HUES48 (cell line): ENCODE measurements around the gene ADGRD1.

Source experiments
- H3K27ac ChIP-seq: one replicate; pipeline ENCODE4 v1.7.0; 2013; ENCODE audit warnings: low read depth, low read length, inconsistent platforms
- H3K27me3 ChIP-seq: 2 replicates; pipeline ENCODE4 v1.6.1; 2013; ENCODE audit warnings: mild to moderate bottlenecking, low read length; ENCODE audit not compliant: control insufficient read depth, insufficient read depth
- H3K36me3 ChIP-seq: 2 replicates; pipeline ENCODE4 v1.6.1; 2013; ENCODE audit warnings: low read length; ENCODE audit not compliant: control insufficient read depth, insufficient read depth
- H3K4me1 ChIP-seq: 2 replicates; pipeline ENCODE4 v1.6.1; 2013; ENCODE audit warnings: mild to moderate bottlenecking, low read length; ENCODE audit not compliant: control insufficient read depth, insufficient read depth
- H3K4me3 ChIP-seq: 2 replicates; pipeline ENCODE4 v1.5.1; 2013; ENCODE audit warnings: mild to moderate bottlenecking, low read depth, low read length
- H3K9ac ChIP-seq: 2 replicates; pipeline ENCODE4 v1.6.1; 2013; ENCODE audit warnings: mild to moderate bottlenecking, low read depth, low read length, moderate library complexity
- H3K9me3 ChIP-seq: 2 replicates; pipeline ENCODE4 v1.6.1; 2013; ENCODE audit warnings: low read length; ENCODE audit not compliant: control insufficient read depth, insufficient read depth

Gene ADGRD1

GRCh38 chr12:131104463-131105350 is 151.0 kb downstream of the ADGRD1 start:
- H3K4me1 ChIP-seq: no peaks in the 10 kb centered on the region
- H3K4me3 ChIP-seq: no peak overlapping the region
- no peak overlapping the region for H3K9ac ChIP-seq
- no peaks in the 10 kb centered on the region for H3K36me3 ChIP-seq
- no peaks in the 10 kb centered on the region for H3K9me3 ChIP-seq
- no peak overlapping the region for H3K27ac ChIP-seq
- H3K27me3 ChIP-seq: no peaks in the 10 kb centered on the region

- H3K27ac ChIP-seq: no peak overlapping the region
- no peaks in the 10 kb centered on the region for H3K27me3 ChIP-seq
- H3K9ac ChIP-seq: no peak overlapping the region
- no peak overlapping the region for H3K4me3 ChIP-seq
- no peaks in the 10 kb centered on the region for H3K36me3 ChIP-seq
- no peaks in the 10 kb centered on the region for H3K9me3 ChIP-seq
- no peaks in the 10 kb centered on the region for H3K4me1 ChIP-seq
Measured at GRCh38 chr12:131105351-131105735, 151.6 kb downstream of the ADGRD1 start.

- Histone ChIP-seq H3K36me3 (no peaks in the 10 kb centered on the region), H3K4me1 (no peaks in the 10 kb centered on the region), H3K9me3 (no peaks in the 10 kb centered on the region), H3K4me3 (no peak overlapping the region), H3K27me3 (no peaks in the 10 kb centered on the region), H3K27ac (no peak overlapping the region), H3K9ac (no peak overlapping the region)
Measured at GRCh38 chr12:131105736-131106348, 152.1 kb downstream of the ADGRD1 start.

- no peaks in the 10 kb centered on the region for H3K4me1 ChIP-seq
Measured at GRCh38 chr12:131106349-131106941, 152.7 kb downstream of the ADGRD1 start.

GRCh38 chr12:131108177-131108955 is 154.7 kb downstream of the ADGRD1 start:
- Histone ChIP-seq H3K4me3 (no peak overlapping the region), H3K4me1 (no peaks in the 10 kb centered on the region), H3K9me3 (no peaks in the 10 kb centered on the region), H3K9ac (no peak overlapping the region), H3K27ac (no peak overlapping the region), H3K36me3 (no peaks in the 10 kb centered on the region), H3K27me3 (no peaks in the 10 kb centered on the region)

More at GRCh38 chr12:131106349-131106941, 152.7 kb downstream of the ADGRD1 start:
- Histone ChIP-seq H3K4me3 (no peak overlapping the region), H3K9ac (no peak overlapping the region), H3K36me3 (no peaks in the 10 kb centered on the region), H3K27me3 (no peaks in the 10 kb centered on the region), H3K9me3 (no peaks in the 10 kb centered on the region), H3K27ac (no peak overlapping the region)

- Histone ChIP-seq H3K4me3 (no peak overlapping the region), H3K9me3 (no peaks in the 10 kb centered on the region), H3K36me3 (no peaks in the 10 kb centered on the region), H3K4me1 (no peaks in the 10 kb centered on the region), H3K27me3 (no peaks in the 10 kb centered on the region), H3K27ac (no peak overlapping the region), H3K9ac (no peak overlapping the region)
Measured at GRCh38 chr12:131111446-131111845, 157.7 kb downstream of the ADGRD1 start.

- H3K4me1 ChIP-seq: no peaks in the 10 kb centered on the region
- H3K4me3 ChIP-seq: no peak overlapping the region
- no peaks in the 10 kb centered on the region for H3K9me3 ChIP-seq
- H3K9ac ChIP-seq: no peak overlapping the region
- H3K27ac ChIP-seq: no peak overlapping the region
- H3K36me3 ChIP-seq: no peaks in the 10 kb centered on the region
- no peaks in the 10 kb centered on the region for H3K27me3 ChIP-seq
Measured at GRCh38 chr12:131112021-131112420, 158.3 kb downstream of the ADGRD1 start.

- Histone ChIP-seq H3K27ac (no peak overlapping the region), H3K27me3 (no peaks in the 10 kb centered on the region), H3K9me3 (no peaks in the 10 kb centered on the region), H3K36me3 (no peaks in the 10 kb centered on the region), H3K4me3 (no peak overlapping the region), H3K9ac (no peak overlapping the region), H3K4me1 (no peaks in the 10 kb centered on the region)
Measured at GRCh38 chr12:131112700-131113290, 159.1 kb downstream of the ADGRD1 start.

GRCh38 chr12:131113568-131114270 is 160.0 kb downstream of the ADGRD1 start:
- no peaks in the 10 kb centered on the region for H3K4me1 ChIP-seq
- H3K4me3 ChIP-seq: no peak overlapping the region
- H3K9me3 ChIP-seq: no peaks in the 10 kb centered on the region
- no peak overlapping the region for H3K27ac ChIP-seq
- H3K36me3 ChIP-seq: no peaks in the 10 kb centered on the region
- H3K27me3 ChIP-seq: no peaks in the 10 kb centered on the region
- no peak overlapping the region for H3K9ac ChIP-seq

GRCh38 chr12:131114271-131114670 is 160.6 kb downstream of the ADGRD1 start:
- Histone ChIP-seq H3K9me3 (no peaks in the 10 kb centered on the region), H3K27ac (no peak overlapping the region), H3K4me1 (no peaks in the 10 kb centered on the region), H3K36me3 (no peaks in the 10 kb centered on the region), H3K9ac (no peak overlapping the region), H3K27me3 (no peaks in the 10 kb centered on the region), H3K4me3 (no peak overlapping the region)
